ENCODE measurements around the gene HAGH.

GRCh38 chr16:1810106-1810505 lies 16.5 kb downstream of the HAGH start:
- no peak for TF ChIP-seq TSHZ2 (CRISPR knock-in tag; IDR thresholded peaks at IDR 0.05)
- no peak for TF ChIP-seq ARNTL (CRISPR knock-in tag; IDR thresholded peaks at IDR 0.05; ENCODE audit: borderline replicate concordance, low read depth)
- no peak for TF ChIP-seq TOX (CRISPR knock-in tag; IDR thresholded peaks at IDR 0.05; ENCODE audit: borderline replicate concordance)
- no peak for TF ChIP-seq PPARA (CRISPR knock-in tag; IDR thresholded peaks at IDR 0.05; ENCODE audit: borderline replicate concordance)
- TF ChIP-seq CSRNP3 (CRISPR knock-in tag; IDR thresholded peaks at IDR 0.05), result no peak
- no peak for TF ChIP-seq ZFP3 (CRISPR knock-in tag; IDR thresholded peaks at IDR 0.05)
- TF ChIP-seq ZNF70 (CRISPR knock-in tag; IDR thresholded peaks at IDR 0.05), result no peak
